GM10847 (cell line): Measurements from ENCODE around the gene EEF2.

Experiments used
- POLR2A ChIP-seq: IDR thresholded peaks from 2 replicates; pipeline ENCODE4 v1.6.1; 2011; ENCODE audit not compliant: insufficient read length; ENCODE audit errors: extremely low read depth

The EEF2 gene

GRCh38 chr19:3980353-3981251, 4.7 kb downstream of the EEF2 start:
- no peak for TF ChIP-seq POLR2A

GRCh38 chr19:3979674-3980352, 5.5 kb downstream of the EEF2 start:
- TF ChIP-seq POLR2A = no peak

GRCh38 chr19:3979289-3979673, 6.0 kb downstream of the EEF2 start:
- TF ChIP-seq POLR2A = no peak

GRCh38 chr19:3978145-3978544, 7.1 kb downstream of the EEF2 start:
- TF ChIP-seq POLR2A = no peak

GRCh38 chr19:3977242-3978143, 7.8 kb downstream of the EEF2 start:
- TF ChIP-seq POLR2A = no peak

- TF ChIP-seq POLR2A = no peak
Measured at GRCh38 chr19:3976495-3977241, 8.6 kb downstream of the EEF2 start.

- no peak for TF ChIP-seq POLR2A
Measured at GRCh38 chr19:3975637-3976087, 9.6 kb downstream of the EEF2 start.

- TF ChIP-seq POLR2A = no peak
Measured at GRCh38 chr19:3975144-3975543, 10.1 kb downstream of the EEF2 start.

- peak; percentile 60 for TF ChIP-seq POLR2A
Measured at GRCh38 chr19:3970808-3971598, 14.3 kb downstream of the EEF2 start, which contains the start of gene DAPK3. DAPK3 (minus strand) TSS chr19:3971099; CDS start chr19:3969735, 1,364 bp downstream.

- TF ChIP-seq POLR2A = no peak
Measured at GRCh38 chr19:3970313-3970807, 14.9 kb downstream of the EEF2 start.

GRCh38 chr19:3969435-3970312, 15.6 kb downstream of the EEF2 start:
- TF ChIP-seq POLR2A = no peak

- no peak for TF ChIP-seq POLR2A
Measured at GRCh38 chr19:3968556-3969434, 16.5 kb downstream of the EEF2 start.
